ENCODE measurements around the gene MRPL12.

GRCh38 chr17:81715872-81716673, 12.9 kb downstream of the MRPL12 start:
- no peak for TF ChIP-seq CTCF (IDR thresholded peaks at IDR 0.05)
- no peak for TF ChIP-seq EZH2 (IDR thresholded peaks at IDR 0.05; ENCODE audit: borderline replicate concordance, insufficient read depth, low read depth, low read length, poor library complexity, severe bottlenecking)

Measured in B cell (primary cell).